PC-9 (cell line): Measurements from ENCODE around the gene NT5C1A.

Experiments used
- EZH2 ChIP-seq: fragments of 200-600 bp; sonication (generic); IDR thresholded peaks from 2 replicates; pipeline ENCODE4 v1.8.0; 2017; ENCODE audit warnings: antibody characterized with exemption, low read depth
- TF ChIP-seq, protein P1 (sequence below): fragments of 200-600 bp; sonication (generic); conservative IDR thresholded peaks from 2 replicates; pipeline ENCODE4 v1.6.1; 2017; ENCODE audit warnings: mixed run types, antibody characterized with exemption, mild to moderate bottlenecking, moderate library complexity

DNA sequence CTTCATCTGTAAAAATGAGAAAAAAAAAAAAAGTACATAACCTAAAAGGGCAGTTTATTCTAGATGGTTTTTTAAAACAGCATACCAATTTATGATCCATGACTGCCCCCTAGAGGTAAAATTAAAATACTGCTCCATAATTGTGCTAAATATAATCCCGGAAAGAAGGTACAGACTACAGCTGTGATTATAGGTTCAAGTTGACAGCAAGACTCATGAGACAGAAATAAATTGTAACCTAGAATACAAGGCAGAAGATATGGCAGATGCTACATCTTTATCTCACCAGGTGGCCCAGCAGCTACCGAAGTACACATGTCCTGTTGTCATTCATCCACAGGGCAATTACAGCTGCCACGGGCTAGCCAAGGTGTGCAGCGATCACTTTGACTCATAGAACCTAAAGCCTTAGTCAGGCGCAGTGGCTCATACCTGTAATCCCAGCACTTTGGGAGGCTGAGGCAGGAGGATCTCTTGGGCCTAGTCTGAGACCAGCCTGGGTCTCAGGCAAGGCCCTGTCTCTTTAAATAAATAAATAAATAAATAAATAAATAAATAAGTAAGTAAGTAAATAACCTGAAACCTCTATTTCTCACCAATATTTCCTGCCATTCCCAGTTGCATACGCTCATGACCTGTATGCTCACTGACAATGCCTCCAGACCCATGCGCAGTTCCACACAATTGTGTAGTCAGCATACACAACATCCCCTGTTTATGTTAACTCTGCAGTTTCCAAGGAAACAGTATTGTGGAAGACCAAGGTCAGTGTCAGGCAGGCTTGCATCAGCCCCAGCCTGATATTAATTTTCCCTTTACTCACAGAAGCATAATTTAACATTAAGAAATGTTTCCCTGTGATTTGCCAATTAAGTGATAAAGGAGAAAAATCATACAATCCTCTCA lies 48.4 kb upstream of the NT5C1A start:
- TF ChIP-seq, protein P1, sequence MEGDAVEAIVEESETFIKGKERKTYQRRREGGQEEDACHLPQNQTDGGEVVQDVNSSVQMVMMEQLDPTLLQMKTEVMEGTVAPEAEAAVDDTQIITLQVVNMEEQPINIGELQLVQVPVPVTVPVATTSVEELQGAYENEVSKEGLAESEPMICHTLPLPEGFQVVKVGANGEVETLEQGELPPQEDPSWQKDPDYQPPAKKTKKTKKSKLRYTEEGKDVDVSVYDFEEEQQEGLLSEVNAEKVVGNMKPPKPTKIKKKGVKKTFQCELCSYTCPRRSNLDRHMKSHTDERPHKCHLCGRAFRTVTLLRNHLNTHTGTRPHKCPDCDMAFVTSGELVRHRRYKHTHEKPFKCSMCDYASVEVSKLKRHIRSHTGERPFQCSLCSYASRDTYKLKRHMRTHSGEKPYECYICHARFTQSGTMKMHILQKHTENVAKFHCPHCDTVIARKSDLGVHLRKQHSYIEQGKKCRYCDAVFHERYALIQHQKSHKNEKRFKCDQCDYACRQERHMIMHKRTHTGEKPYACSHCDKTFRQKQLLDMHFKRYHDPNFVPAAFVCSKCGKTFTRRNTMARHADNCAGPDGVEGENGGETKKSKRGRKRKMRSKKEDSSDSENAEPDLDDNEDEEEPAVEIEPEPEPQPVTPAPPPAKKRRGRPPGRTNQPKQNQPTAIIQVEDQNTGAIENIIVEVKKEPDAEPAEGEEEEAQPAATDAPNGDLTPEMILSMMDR: peak; percentile 89
- TF ChIP-seq EZH2: no peak
